NCI-H2107 treated with DMSO at 0.1 percent for 48 hours (cell line): Measurements from ENCODE around the gene CENPH.
"Not testable (repeated sequence)": the region's sequence is repeated elsewhere in the genome, so short reads cannot be mapped to it uniquely, and the experiment has no call there.

Source experiments
- DNase-seq: peaks from one replicate; lab custom pipeline; 2025; ENCODE audit not compliant: unreplicated experiment; lab: John Stamatoyannopoulos, UW

CENPH gene

DNA sequence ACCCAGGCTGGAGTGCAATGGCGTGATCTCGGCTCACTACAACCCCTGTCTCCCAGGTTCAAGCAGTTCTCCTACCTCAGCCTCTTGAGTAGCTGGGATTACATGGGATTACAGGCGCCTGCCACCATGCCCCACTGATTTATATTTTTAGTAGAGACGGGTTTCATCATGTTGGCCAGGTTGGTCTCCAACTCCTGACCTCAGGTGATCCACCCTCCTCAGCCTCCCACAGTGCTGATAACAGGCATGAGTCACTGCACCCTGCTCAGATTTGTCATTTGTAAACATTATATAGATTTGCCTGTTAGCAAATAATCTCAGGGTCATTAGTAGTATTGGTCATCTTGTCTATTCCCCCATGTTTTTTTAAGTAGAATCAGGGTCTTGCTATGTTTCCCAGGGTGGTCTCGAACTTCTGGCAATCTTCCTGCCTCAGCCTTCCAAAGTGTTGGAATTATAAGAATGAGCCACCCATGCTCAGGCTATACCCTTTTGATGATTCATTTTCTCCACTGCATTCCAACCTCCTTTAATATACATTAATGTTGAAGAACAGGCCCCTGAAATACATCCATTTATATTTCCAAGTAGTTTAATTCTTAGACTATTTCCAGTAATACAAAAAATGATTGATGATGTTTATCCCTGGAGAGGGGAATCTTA, 17.3 kb downstream of the CENPH start:
- no peak for DNase-seq

DNA sequence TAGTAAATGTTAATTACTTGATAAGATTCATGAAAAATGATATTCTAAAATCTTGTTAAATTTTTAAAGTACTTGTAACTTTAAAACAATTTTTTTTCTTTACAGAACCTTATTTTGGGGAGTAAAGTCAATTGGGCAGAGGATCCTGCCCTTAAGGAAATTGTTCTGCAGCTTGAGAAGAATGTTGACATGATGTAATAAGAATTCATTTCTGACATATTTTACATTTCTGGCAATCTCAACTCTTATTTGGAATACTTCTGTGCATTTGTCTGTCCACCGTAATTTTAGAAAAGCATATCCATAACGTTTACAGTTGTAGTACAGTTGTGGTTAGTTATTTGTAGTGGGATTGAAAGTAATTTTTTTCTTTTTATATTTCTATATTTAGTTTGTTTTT, 20.2 kb downstream of the CENPH start:
- no peak for DNase-seq

DNA sequence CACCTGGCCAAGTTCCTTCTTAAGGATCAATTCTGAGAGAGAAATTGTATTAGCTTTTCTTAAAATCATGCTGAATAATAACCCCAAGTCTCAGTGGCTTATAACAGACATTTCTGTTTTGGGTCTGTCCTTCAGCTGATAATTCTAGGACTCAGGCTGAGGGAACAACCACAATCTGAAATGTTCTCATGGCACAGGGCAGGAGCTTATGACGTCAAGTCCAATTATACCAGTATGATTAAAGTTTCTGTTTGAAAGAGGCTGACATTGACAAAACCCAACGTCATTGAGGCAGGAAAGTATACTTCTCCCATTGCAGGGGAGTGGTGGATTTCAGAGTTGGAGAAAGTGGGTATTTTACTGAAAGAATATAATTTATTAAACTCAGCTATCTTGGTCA, 21.8 kb downstream of the CENPH start:
- no peak for DNase-seq

DNA sequence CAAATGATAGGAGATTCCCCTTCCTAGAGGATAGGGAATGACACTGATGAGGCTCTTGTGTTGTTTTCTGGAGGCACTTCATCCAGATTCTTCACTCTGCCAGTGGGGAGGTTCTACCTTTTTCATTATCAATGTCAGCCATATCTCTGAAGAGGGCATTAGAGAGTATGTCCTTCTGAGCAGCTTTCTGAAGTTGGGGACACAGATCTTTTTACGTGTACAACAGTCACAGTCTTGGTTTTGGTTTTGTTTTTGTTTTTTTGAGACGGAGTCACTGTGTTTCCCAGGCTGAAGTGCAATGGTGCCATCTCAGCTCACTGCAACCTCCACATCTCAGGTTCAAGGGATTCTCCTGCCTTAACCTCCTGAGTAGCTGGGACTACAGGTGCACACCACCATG, 22.6 kb downstream of the CENPH start:
- DNase-seq, result no peak

DNA sequence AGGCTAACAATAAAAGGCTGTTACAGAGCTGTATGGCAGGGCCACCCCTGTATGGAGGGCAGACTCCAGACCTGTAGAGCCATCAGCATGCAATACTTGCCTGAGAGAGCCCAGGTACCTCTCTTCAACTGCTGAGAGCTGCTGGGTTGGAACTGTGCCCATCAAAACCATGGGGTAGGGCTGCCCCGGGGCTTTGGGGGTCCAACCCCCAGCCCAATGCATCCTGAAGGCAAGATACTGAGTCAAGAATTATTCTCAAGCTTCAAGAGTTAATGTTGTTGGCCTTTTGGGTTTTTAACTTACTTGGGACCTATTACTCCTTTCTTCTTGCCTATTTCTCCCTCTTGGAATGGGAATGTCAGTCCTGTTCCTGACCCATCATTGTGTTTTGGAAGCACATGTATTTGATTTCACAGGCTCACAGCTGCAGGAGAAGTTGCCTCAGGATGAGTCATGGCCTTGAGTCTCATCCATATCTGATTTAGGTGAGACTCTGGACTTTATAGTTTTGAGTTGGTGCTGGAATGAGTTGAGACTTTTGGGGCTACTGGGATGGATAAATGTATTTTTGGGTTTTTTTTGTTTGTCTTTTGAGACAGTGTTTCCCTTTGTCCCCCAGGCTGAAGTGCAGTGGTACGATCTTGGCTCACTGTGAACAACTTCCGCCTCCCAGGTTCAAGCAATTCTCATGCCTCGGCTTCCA, 24.3 kb downstream of the CENPH start:
- DNase-seq, result no peak

DNA sequence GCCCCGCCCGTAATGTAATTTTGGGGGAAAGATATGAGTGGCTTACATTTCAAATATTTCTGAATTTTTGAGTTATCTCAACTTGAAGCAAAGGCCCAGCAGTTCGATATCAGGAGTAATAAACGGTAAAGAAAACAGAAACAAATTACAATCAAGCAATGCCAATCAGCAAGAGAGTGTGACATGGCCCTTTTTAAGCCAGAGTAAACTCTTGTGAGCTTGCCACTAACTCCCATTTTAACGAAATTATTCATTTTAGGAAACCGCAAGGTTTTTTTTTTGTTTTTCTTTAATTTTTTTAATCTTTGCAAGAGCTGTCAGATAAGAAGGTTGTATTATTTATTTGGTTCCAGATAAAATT, 27.7 kb downstream of the CENPH start:
- no peak for DNase-seq

DNA sequence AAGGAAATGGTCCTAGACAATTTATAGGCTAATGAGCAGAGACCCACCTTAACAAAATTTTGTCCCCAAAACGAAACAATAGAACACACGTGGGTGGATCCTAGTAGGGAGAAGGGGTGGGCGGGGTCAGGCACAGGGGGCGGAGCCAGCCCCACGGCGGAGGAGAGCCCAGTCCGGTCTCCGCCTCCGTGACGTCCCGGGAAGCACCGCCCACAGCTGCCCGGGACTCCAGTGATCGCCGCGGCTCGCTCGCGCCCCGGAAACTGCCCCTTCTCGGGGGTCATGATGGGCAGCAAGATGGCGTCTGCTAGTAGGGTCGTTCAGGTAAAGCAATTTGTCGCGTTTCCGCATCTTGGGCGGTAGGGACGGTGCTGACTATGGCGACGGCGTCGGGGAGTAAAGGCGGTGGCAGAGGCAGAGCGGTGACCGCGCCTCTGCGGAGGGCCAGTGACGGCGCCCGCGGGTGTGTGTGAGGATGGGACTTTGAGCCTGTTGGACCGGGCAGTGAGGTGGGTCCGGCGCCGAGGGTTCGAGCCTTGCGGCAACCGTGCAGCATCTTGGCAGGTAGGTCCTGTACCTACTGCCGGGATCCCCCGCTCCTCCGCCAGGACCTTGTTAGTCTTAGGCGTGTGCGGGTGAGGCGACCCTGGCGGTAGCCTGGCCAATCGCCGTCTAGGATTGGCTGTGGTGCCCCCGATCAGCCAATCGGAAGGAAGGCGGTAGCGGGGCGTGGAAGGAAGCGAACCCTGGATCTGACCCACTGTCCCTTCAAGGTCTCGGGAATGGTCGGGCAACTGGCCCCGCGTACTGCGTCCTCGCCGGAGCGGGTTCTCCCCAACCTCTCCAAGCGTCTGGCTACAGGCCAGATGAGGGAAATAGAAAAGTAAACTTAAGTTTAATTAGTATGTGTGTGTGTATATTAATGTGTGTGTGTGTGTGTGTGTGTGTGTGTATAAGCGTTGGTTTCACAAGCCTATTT, 28.5 kb downstream of the CENPH start:
- peak; percentile 60 for DNase-seq

DNA sequence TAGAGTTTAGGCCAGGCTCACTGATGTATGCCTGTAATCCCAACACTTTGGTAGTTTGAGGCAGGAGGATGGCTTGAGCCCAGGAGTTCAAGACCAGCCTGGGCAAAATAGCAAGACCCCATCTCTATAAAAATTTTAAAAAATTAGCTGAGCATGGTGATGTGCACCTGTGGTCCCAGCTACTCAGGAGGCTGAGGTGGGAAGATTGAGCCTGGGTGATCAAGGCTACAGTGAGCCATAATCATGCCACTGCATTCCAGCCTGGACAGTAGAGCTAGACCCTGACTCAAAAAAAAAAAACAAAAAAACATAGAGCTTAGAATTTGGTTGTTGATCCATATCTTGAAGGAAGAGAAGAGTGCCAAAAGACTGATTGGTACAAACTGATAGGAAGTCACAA, 30.6 kb downstream of the CENPH start:
- no peak for DNase-seq

DNA sequence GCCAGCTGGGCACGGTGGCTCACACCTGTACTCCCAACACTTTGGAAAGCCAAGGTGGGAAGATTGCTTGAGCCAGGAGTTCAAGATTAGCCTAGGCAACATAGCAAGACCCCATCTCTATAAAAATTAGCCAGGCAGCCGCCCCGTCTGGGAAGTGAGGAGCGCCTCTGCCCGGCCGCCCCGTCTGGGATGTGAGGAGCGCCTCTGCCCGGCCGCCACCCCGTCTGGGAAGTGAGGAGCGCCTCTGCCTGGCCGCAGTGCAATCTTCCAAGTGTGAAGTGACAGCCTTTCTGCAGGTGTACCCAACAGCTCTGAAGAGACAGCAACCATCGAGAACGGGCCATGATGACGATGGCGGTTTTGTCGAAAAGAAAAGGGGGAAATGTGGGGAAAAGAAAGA, 31.0 kb downstream of the CENPH start:
- DNase-seq, result not testable (repeated sequence)

DNA sequence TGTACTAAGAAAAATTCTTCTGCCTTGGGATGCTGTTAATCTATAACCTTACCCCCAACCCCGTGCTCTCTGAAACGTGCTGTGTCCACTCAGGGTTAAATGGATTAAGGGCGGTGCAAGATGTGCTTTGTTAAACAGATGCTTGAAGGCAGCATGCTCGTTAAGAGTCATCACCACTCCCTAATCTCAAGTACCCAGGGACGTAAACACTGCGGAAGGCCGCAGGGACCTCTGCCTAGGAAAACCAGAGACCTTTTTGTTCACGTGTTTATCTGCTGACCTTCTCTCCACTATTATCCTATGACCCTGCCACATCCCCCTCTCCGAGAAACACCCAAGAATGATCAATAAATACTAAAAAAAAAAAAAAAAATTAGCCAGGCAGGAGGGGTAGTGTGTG, 31.4 kb downstream of the CENPH start:
- not testable (repeated sequence) for DNase-seq

DNA sequence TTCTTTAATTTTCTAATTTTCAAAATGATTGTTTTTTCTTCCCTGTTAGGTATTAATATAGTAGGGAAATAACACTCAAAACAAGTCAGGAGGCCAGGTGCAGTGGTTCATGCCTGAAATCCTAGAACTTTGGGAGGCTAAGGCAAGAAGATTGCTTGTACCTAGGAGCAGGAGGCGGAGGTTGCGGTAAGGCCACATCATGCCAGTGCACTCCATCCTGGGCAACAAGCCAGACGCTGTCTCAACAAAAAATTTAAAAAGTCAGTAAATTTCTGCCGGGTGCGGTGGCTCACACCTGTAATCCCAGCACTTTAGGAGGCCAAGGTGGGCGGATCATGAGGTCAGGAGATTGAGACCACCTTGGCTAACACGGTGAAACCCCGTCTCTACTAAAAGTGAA, 35.1 kb downstream of the CENPH start:
- DNase-seq, result no peak

DNA sequence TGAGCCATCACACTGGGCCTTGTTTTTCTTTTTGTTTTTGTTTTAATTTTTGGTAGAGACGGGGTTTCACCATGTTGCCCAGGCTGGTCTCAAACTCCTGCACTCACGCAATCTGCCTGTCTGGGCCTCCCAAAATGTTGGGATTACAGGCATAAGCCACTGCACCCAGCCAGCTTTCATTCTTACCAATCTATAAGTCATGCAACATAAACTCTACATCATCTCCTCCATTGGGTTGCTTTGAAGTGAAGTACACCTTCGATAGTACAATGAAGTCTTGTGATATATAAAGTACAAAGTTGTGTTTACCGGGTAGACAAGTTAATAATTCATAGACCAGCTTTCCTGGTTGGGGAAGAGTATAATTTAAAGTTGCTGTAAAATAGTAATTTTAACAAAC, 36.5 kb downstream of the CENPH start:
- DNase-seq, result no peak

DNA sequence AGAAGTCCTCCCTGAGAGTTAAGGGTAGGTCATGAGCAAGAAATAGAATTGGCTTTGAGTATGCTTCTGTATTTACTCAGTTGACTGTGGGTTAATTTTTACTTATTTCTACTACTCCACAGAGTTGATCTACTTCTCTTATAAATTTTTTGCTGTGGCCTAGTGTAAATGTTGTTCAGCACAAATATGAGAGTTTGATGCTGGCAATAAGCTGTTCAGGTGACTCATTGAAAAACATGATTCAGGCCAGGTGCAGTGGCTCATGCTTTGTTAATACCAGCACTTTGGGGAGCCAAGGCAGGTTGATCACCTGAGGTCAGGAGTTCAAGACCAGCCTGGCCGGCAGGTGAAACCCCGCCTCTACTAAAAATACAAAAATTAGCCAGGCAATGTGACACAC, 40.8 kb downstream of the CENPH start:
- no peak for DNase-seq

DNA sequence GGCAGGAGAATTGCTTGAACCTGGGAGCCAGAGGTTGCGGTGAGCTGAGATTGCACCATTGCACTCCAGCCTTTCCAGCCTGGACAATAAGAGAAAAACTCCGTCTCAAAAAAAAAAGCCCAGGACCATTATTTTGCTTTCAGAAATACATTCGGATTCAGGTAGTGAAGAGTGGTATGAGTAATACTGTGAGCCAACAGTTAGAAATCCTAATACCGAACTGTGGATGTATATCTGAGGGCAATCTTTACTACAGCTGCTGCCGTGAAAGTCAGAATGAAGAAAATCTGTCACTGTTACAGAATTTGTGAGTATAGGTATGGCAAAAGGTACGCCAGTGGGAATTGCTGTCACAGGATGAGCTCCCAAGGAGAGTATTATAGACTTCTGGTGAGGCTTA, 41.9 kb downstream of the CENPH start:
- DNase-seq, result no peak

DNA sequence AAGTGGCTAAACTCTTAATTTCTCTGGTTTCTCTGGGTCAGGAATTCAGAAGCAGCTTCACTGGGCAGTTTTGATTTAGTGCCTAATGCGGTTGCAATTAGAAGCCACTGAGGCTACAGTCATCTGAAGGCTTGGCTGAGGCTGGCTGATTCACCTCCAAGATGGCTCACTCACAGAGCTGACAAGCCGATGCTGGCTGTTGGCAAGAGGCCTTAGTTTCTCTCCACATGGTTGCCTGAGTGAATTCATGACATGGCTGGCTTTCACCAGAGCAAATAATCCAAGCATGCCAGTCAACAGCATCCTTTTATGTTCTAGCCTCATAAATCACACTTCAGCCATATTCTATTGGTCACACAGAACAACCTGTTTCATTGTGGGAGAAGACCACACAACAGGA, 42.5 kb downstream of the CENPH start:
- DNase-seq, result no peak

DNA sequence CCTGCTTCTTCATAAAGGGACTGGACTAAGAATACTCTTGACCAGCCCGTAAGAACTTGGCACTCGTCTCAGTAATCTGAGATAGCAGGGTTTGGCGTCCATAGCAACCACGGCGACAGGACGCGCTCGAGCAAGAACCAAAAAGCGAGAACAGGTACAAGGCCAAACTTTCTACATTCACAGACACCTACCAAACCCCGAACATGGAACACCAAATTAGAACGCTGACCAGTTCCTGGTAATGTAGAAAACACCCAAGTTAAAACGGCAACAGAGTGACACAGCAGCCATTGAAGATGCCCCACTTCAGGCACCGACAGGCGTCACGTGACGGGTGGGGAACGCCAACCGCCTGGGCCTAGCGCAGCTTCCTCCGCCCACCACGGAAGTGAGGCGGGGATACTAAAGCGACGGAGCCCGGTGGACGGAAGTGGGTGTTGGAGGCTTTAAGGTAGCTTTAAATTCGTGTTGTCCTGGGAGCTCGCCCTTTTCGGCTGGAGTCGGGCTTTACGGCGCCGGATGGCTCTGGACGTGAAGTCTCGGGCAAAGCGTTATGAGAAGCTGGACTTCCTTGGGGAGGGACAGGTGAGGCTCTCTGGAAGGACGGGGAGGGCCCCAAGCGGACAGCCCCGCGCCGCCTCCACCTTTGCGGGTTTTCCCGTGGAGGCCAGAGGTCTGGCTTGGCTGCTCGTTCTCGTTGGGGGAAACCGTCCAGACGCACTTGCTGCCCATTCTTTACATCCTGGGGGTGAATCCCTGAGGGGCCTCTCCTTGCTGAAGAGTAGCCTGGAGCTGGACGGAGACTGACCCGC, 45.3 kb downstream of the CENPH start, which contains the start of gene CDK7:
Gene CDK7, plus strand, starts transcription at position 430 of the 812 bp plus-strand sequence. Its CDS starts 90 bp downstream, at position 520.
- DNase-seq, result peak; percentile 65

DNA sequence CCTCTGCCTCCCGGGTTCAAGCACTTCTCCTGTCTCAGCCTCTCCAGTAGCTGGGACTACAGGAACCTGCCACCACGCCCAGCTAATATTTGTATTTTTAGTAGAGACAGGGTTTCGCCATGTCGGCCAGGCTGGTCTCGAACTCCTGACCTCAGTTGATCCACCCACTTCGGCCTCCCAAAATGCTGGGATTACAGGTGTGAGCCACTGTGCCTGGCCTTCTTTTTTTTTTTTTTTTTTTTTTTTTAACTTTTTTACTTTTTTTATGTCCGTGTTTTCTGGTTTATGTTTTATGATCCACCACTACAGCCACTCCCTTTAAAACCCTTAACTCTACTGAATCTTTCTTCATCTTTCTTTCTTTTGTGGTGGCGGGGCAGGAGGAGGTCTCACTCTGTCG, 47.4 kb downstream of the CENPH start:
- not testable (repeated sequence) for DNase-seq

DNA sequence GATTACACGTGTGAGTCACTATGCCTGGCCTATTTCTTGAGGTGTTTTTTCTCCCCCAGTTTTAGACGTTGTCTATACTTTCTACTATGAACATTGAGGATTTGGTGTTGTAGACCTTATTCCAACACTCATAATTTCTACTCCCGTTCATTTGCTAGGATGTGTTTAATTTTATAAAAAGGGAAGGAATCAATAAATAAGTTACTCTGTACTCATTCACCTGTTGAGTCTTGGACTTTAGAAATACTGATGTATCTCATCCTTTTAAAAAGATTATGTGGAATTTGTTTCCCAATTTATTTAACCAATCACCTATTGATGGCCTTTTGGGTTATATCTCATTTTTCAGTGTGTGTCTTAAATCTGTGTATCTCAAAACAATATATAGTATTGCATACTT, 48.5 kb downstream of the CENPH start:
- no peak for DNase-seq

DNA sequence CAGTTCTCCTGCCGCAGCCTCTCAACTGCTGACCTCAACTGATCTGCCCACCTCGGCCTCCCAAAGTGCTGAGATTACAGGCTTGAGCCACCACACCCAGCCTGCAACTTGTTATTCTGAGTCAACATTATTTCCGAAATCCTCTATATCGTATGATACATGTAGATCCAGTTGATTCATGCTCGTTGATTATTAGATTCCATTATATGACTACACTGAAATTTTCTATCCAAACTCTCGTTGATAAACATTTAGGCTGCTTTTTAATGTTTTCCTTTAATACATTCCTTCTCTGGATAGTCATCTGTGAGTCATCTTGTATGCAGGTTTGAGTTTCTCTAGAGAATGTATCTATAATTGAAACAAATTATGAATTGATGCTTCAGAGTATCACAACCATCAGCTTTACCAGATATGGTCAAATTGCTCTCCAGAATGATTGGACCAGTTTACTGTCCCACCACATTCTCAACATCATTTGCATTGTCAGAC, 49.4 kb downstream of the CENPH start:
- no peak for DNase-seq

DNA sequence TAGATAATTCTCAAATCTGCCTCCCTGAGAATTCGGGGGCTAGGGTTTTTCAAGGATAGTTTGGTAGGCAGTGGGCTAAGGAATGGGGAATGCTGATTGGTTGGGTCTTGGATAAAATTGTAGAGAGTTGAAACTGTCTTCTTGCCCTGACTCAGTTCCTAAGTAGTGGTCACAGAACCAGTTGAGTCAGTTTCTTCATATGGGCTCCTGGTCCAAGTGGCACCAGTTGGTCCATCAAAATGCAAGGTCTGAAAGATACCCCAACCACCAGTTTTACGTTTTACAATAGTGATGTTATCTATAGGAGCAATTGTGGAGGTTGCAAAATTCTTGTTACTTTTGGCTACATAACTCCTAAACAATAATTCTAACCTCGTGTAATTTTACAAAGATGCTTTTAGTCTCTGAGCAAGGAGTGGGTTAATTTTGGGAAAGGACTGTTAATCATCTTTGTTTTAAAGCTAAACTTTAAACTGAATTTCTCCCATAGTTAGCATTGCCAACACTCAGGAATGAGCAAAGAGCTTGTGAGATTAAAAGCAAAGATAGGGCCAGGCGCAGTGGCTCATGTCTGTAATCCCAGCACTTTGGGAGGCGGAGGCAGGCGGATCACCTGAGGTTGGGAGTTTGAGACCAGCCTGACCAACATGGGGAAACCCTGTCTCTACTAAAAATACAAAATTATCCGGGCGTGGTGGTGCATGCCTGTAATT, 53.0 kb downstream of the CENPH start:
- DNase-seq, result no peak
